Naive B cell (primary cell): ENCODE measurements around the gene MCC. TPM values are rescaled to one million over a fixed set of nuclear protein-coding genes. Genes with fewer than 3 reads are reported as not detected.

Source experiments
- ATAC-seq, 2 donors: fragments of 150-1000 bp; cut with Tn5 transposase; 2 replicates each; pipeline ENCODE4 v1.10.0; 2021; ENCODE audit warnings: low read depth in 2 of 2, mild to moderate bottlenecking in 2 of 2, moderate library complexity in 2 of 2
- DNase-seq: peaks from one replicate; pipeline ENCODE4 v3.0.0; 2022
- H3K27ac Mint-ChIP-seq, 6 donors: one replicate each; pipeline ENCODE4 v1.8.0; 2020 to 2022; ENCODE audit warnings: mild to moderate bottlenecking in 6 of 6, mixed read lengths in 6 of 6, moderate library complexity in 5 of 6, inconsistent platforms in 2 of 6
- H3K27me3 Mint-ChIP-seq, 3 donors: one replicate each; pipeline ENCODE4 v1.8.0; 2021 to 2022; ENCODE audit warnings: mixed read lengths in 3 of 3, mild to moderate bottlenecking in 1 of 3
- H3K36me3 Mint-ChIP-seq, 2 donors: one replicate each; pipeline ENCODE4 v1.8.0; 2020 to 2022; ENCODE audit warnings: mixed read lengths in 2 of 2, inconsistent platforms in 1 of 2, mild to moderate bottlenecking in 1 of 2
- H3K4me1 Mint-ChIP-seq, 3 donors: one replicate each; pipeline ENCODE4 v1.8.0; 2020 to 2022; ENCODE audit warnings: mixed read lengths in 3 of 3, inconsistent platforms in 1 of 3, mild to moderate bottlenecking in 1 of 3, moderate library complexity in 1 of 3
- H3K4me3 Mint-ChIP-seq, 8 donors: one replicate each; pipeline ENCODE4 v1.8.0; 2020 to 2022; ENCODE audit warnings: mild to moderate bottlenecking in 8 of 8, mixed read lengths in 8 of 8, moderate library complexity in 8 of 8, inconsistent platforms in 2 of 8
- H3K9me3 Mint-ChIP-seq, 7 donors: one replicate each; pipeline ENCODE4 v1.8.0; 2020 to 2022; ENCODE audit warnings: mixed read lengths in 7 of 7, mild to moderate bottlenecking in 5 of 7, inconsistent platforms in 2 of 7, moderate library complexity in 1 of 7
- polyA plus RNA-seq, 6 donors: library from polyadenylated mRNA; unstranded; fragments of 300-500 nt; fragmentation: Illumina TruSeq; gene quantifications; one replicate each; pipeline ENCODE4 v1.2.3, GENCODE V29; 2021; ENCODE audit warnings: low read depth in 6 of 6

Gene MCC
- polyA plus RNA-seq, 6 donors from 2014 or later = 0.16 to 0.56 (median 0.31) TPM; not detected in 1

- Mint-ChIP-seq H3K4me3 (no peak overlapping the region), H3K27ac (no peak overlapping the region), H3K9me3 (peaks cover 0 to 7% (median 0%) of the 10 kb centered on the region in 7 donors), H3K36me3 (no peaks in the 10 kb centered on the region), H3K4me1 (no peaks in the 10 kb centered on the region), H3K27me3 (peaks cover 18 to 43% (median 24%) of the 10 kb centered on the region in 3 donors)
- ATAC-seq (no peak), DNase-seq (no peak)
Measured at GRCh38 chr5:113245427-113246225, 242.6 kb downstream of the MCC start.

DNA sequence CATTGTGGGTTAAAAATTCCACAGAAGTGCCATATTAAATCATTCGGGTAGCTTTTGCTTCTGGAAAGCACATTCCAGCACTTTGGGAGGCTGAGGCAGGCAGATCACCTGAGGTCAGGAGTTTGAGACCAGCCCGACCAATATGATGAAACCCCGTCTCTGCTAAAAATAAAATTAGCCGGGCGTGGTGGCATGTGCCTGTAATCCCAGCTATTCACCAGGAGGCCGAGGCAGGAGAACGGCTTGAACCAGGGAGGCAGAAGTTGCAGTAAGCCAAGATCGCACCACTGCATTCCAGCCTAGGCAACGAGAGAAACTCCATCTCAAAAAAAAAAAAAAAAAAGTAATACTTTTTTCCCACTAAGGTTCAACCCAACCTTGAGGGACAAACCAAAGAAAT is 243.3 kb downstream of the MCC start:
- Mint-ChIP-seq H3K9me3 (peaks cover 0 to 7% (median 0%) of the 10 kb centered on the region in 7 donors), H3K27me3 (peaks cover 16 to 42% (median 23%) of the 10 kb centered on the region in 3 donors), H3K4me3 (no peak overlapping the region), H3K36me3 (no peaks in the 10 kb centered on the region), H3K27ac (no peak overlapping the region), H3K4me1 (no peaks in the 10 kb centered on the region)
- DNase-seq = no peak
- ATAC-seq = no peak

- DNase-seq (no peak), ATAC-seq (no peak)
- H3K9me3 Mint-ChIP-seq = peaks cover 0 to 7% (median 0%) of the 10 kb centered on the region in 7 donors
- H3K4me1 Mint-ChIP-seq = no peaks in the 10 kb centered on the region
- no peak overlapping the region for H3K27ac Mint-ChIP-seq
- H3K4me3 Mint-ChIP-seq = no peak overlapping the region
- H3K36me3 Mint-ChIP-seq = no peaks in the 10 kb centered on the region
- H3K27me3 Mint-ChIP-seq = peaks cover 8 to 31% (median 12%) of the 10 kb centered on the region in 3 donors
Measured at GRCh38 chr5:113243349-113243664, 244.9 kb downstream of the MCC start.

- H3K4me1 Mint-ChIP-seq = no peaks in the 10 kb centered on the region
- H3K9me3 Mint-ChIP-seq = peaks cover 0 to 7% (median 0%) of the 10 kb centered on the region in 7 donors
- no peak overlapping the region for H3K4me3 Mint-ChIP-seq
- peaks cover 5 to 27% (median 11%) of the 10 kb centered on the region in 3 donors for H3K27me3 Mint-ChIP-seq
- H3K36me3 Mint-ChIP-seq = no peaks in the 10 kb centered on the region
- no peak for DNase-seq
- no peak for ATAC-seq
- H3K27ac Mint-ChIP-seq = no peak overlapping the region
Measured at GRCh38 chr5:113242481-113243348, 245.5 kb downstream of the MCC start.

DNA sequence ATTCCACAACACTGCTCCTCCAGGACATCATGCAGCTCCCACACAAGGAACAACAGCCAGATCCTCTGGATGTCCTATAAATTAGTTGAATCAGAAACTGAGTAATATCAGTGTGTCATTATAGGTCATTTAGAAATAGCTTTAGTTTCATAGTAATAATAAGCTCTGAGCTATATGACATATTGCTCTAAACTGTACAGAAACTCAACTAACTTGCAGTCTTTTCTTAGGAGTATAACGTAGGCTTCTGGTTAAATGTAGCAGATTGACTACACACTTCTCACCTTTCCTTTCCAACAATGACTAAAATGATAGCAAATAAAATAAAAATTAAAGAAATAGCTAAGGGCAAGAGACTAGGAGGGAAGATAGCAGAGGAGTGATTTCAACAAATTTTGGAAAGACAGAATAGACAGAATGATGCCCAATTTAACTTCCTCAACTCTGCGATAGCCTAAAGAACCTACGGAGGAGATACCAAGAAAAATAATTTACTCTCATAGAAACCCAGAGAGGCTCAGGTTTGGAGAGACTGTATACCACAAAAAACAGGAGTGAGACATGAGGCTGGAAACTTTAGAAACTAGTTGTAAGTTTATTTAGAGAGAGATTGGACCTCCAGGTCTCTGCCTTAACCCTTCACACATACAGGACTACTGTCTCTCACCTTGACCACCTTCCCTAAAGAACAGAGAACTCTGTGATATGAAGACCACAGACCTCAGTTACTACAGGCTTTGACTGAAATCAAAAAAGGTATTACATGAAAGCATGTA is 247.1 kb downstream of the MCC start:
- DNase-seq = no peak
- H3K27ac Mint-ChIP-seq = no peak overlapping the region
- H3K4me3 Mint-ChIP-seq = no peak overlapping the region
- H3K4me1 Mint-ChIP-seq = no peaks in the 10 kb centered on the region
- ATAC-seq = no peak
- peaks cover 0 to 6% (median 0%) of the 10 kb centered on the region in 7 donors for H3K9me3 Mint-ChIP-seq
- no peaks in the 10 kb centered on the region for H3K36me3 Mint-ChIP-seq
- H3K27me3 Mint-ChIP-seq = peaks cover 5 to 23% (median 11%) of the 10 kb centered on the region in 3 donors

- H3K27me3 Mint-ChIP-seq = peaks cover 11 to 25% (median 12%) of the 10 kb centered on the region in 3 donors
- H3K36me3 Mint-ChIP-seq = no peaks in the 10 kb centered on the region
- no peaks in the 10 kb centered on the region for H3K4me1 Mint-ChIP-seq
- H3K9me3 Mint-ChIP-seq = no peaks in the 10 kb centered on the region
- ATAC-seq (no peak), DNase-seq (no peak)
- no peak overlapping the region for H3K27ac Mint-ChIP-seq
- H3K4me3 Mint-ChIP-seq = no peak overlapping the region
Measured at GRCh38 chr5:113240032-113240431, 248.2 kb downstream of the MCC start.

GRCh38 chr5:113237893-113238292 is 250.4 kb downstream of the MCC start:
- H3K4me3 Mint-ChIP-seq = no peak overlapping the region
- H3K36me3 Mint-ChIP-seq = no peaks in the 10 kb centered on the region
- DNase-seq = no peak
- H3K27ac Mint-ChIP-seq = no peak overlapping the region
- ATAC-seq = no peak
- no peaks in the 10 kb centered on the region for H3K9me3 Mint-ChIP-seq
- peaks cover 8 to 33% (median 10%) of the 10 kb centered on the region in 3 donors for H3K27me3 Mint-ChIP-seq
- no peaks in the 10 kb centered on the region for H3K4me1 Mint-ChIP-seq

DNA sequence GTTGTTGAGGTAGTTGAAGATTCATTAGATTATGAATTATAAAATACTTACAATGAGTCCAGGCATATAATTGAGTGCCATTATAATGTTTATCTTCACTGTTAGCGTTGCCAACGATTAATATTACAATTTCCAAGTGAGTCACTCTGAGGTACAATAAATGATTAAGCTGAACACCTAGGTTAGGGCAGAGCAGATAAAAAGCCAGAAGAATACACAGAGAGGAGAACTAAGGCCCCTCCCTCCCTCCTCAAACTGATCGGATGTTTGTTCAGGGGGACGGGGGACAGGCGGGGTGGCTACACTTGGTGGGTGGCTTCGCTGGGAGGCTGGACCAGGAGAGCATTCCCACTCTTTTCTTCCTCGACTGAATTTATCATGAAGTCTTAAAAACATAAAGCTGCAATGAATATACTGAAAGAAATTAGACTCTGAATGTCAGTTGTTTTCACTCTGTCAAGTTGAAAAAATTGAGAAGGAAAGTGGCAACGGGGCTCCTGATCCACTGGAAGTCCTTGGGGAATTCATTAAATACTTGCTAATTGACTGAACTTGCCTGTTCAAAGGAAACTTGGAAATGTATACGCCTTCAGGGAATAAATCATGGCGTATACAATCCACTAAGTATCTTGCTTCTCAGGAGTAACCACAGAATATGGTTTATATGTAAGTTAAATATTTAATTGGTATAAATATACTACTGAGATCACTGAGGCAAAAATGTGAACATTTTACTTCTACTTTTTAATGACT is 251.5 kb downstream of the MCC start:
- Mint-ChIP-seq H3K27me3 (peaks cover 8 to 30% (median 12%) of the 10 kb centered on the region in 3 donors), H3K36me3 (no peaks in the 10 kb centered on the region), H3K4me1 (no peaks in the 10 kb centered on the region), H3K4me3 (no peak overlapping the region), H3K27ac (peak overlapping the region in 1 of 6 donors; percentile 87), H3K9me3 (no peaks in the 10 kb centered on the region)
- ATAC-seq = no peak
- no peak for DNase-seq

DNA sequence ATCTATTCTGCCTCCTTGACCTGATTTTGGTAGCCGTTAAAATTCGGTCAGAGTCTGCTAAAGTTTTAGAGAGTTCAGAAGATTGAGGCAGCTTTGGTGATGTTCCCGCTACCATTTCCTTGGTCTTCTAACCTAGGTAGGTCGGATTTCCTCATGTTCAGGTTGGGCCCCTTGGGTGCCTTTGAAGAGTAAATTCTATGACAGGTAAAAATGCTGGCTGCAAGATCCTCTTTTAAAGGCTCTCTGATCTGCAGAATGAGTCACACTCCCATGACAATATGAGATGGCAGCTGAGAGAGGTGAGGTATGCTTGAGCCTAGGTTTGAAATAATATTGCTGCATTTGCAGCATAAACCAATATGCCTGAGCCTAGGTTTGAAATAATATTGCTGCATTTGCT is 252.4 kb downstream of the MCC start:
- DNase-seq (no peak), ATAC-seq (no peak)
- H3K27me3 Mint-ChIP-seq = peaks cover 8 to 34% (median 20%) of the 10 kb centered on the region in 3 donors

DNA sequence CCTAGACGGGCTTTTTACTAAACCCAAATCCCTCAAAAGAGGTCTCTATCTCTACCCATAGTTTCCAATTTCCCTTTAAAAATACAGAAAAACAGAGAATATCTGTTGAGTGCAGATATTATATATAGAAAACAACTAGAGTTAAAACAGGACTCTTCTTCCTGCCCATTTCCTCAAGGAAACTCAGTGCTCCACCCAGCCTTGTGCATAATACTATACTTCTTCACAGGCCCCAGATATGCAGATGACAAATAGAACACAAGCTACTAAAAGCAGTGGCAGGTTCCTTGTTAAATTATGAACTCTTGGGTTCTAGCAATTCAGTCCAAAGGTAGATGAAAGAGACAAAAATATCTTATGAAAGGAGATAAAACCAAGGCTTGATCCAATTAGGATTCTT is 253.7 kb downstream of the MCC start:
- Mint-ChIP-seq H3K36me3 (no peaks in the 10 kb centered on the region), H3K9me3 (no peaks in the 10 kb centered on the region), H3K27ac (no peak overlapping the region), H3K4me3 (no peak overlapping the region), H3K4me1 (no peaks in the 10 kb centered on the region), H3K27me3 (peaks cover 8 to 36% (median 23%) of the 10 kb centered on the region in 3 donors)
- ATAC-seq (no peak), DNase-seq (no peak)

More for the DNA sequence above, 252.4 kb downstream of the MCC start:
- Mint-ChIP-seq H3K27ac (no peak overlapping the region), H3K9me3 (no peaks in the 10 kb centered on the region), H3K4me3 (no peak overlapping the region), H3K36me3 (no peaks in the 10 kb centered on the region), H3K4me1 (no peaks in the 10 kb centered on the region)

DNA sequence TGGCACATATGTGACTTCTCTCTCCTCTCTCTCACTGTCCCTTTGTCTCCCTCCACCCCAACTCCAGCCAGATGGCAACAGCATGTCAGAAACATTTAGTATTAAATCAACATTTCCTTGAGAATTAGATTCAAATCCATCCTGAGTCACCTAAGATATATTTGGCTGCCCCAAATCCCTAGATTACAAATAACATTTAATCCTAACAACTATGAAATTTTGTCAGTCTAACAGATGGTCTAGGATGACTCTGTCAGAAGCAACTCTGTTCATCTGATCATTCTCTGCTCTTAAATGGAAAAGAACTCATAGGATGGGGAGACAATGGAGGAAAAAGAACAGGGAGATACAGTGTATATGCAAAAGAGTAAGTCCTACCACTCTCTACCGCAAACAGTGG is 254.6 kb downstream of the MCC start:
- Mint-ChIP-seq H3K27ac (no peak overlapping the region), H3K4me3 (no peak overlapping the region), H3K4me1 (no peaks in the 10 kb centered on the region), H3K9me3 (no peaks in the 10 kb centered on the region), H3K36me3 (no peaks in the 10 kb centered on the region), H3K27me3 (peaks cover 13 to 43% (median 29%) of the 10 kb centered on the region in 3 donors)
- no peak for DNase-seq
- ATAC-seq = no peak

DNA sequence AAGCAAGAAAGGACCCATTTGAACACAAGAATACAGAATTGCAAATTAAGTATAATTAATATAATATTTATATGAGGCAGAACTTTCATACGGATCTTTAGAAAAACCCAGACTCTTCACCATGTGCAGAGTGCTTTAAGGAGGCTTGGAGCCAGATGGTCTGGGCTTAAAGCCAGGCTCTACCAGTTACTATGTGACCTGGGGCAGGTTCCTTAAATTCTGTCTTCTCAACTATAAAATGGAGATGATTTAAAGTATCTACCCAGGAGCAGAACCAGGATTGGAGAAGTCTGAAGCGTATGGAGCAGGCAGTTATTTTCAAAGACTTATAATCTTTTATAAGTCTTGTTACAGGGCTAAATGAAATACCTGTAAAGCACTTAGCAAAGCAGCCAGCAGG is 255.6 kb downstream of the MCC start:
- H3K27me3 Mint-ChIP-seq = peaks cover 17 to 49% (median 33%) of the 10 kb centered on the region in 3 donors
- H3K4me3 Mint-ChIP-seq = no peak overlapping the region
- H3K9me3 Mint-ChIP-seq = no peaks in the 10 kb centered on the region
- no peak overlapping the region for H3K27ac Mint-ChIP-seq
- H3K36me3 Mint-ChIP-seq = no peaks in the 10 kb centered on the region
- DNase-seq (no peak), ATAC-seq (no peak)
- no peaks in the 10 kb centered on the region for H3K4me1 Mint-ChIP-seq

- Mint-ChIP-seq H3K27me3 (peaks cover 17 to 49% (median 30%) of the 10 kb centered on the region in 3 donors), H3K4me3 (no peak overlapping the region), H3K9me3 (no peaks in the 10 kb centered on the region), H3K36me3 (no peaks in the 10 kb centered on the region), H3K4me1 (no peaks in the 10 kb centered on the region), H3K27ac (no peak overlapping the region)
- DNase-seq (no peak), ATAC-seq (no peak)
Measured at GRCh38 chr5:113232221-113232620, 256.0 kb downstream of the MCC start.
